Measurements from ENCODE around the gene UGT1A10. TPM values are rescaled to one million over a fixed set of nuclear protein-coding genes. Genes with fewer than 3 reads are reported as not detected.

UGT1A10 gene
- total RNA-seq, 1 experiment from 2014 or later: not detected

DNA sequence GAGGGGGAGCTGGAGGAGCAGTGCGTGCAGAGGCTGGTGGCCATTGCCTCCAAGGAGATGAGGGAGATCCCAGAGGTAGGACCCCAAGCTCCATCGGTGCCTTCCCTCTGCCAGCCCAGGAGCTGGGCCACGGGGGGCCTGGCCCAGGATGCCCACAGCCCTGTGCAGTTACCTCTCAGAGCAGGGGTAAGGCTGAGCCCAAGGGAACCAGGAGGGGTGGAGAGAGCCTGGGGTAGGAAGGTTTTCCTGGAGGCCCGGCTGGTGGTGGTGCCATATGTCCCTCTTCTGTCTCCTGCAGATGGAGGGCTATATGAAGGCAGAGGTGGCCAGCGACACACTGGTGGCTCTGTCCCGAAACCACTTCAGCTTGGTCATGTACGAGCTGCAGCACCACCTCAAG, 153.3 kb downstream of the UGT1A10 start:
- H3K9me3 Mint-ChIP-seq: peaks cover 3 to 5% of the 10 kb centered on the region in 2 experiments; a peak in 2 of 5 replicates
- H4K8ac ChIP-seq (replicated peaks; ENCODE audit: insufficient read length, low read depth, low read length): no peak overlapping the region

More for the DNA sequence above, 153.3 kb downstream of the UGT1A10 start:
- Mint-ChIP-seq H3K27me3 (ENCODE audit: low read depth) (peaks cover 10% of the 10 kb centered on the region), H3K4me3 (no peak overlapping the region), H3K36me3 (ENCODE audit: insufficient read depth in 1 of 3, low read depth in 3 of 3) (no peaks in the 10 kb centered on the region; a peak in 1 of 7 replicates), H3K4me1 (no peaks in the 10 kb centered on the region), H3K27ac (no peak overlapping the region)
- H4K91ac ChIP-seq (ENCODE audit: insufficient read length, low read depth, low read length): no peak overlapping the region
- no peak overlapping the region for H3K4ac ChIP-seq (ENCODE audit: low read depth, low read length)
- no peaks in the 10 kb centered on the region for H3K9me3 ChIP-seq (ENCODE audit: control insufficient read depth, low read depth, low read length)
- H3K18ac ChIP-seq (ENCODE audit: insufficient read length, low read depth, low read length): no peak overlapping the region
- no peak overlapping the region for H2AFZ ChIP-seq (ENCODE audit: low read length)
- DNase-seq: peak; percentile 23
- no peak overlapping the region for H2BK20ac ChIP-seq (ENCODE audit: low read depth, low read length, poor library complexity, severe bottlenecking)
- H3K79me2 ChIP-seq (ENCODE audit: insufficient read depth, low read length): no peaks in the 10 kb centered on the region
- TF ChIP-seq, protein P1, sequence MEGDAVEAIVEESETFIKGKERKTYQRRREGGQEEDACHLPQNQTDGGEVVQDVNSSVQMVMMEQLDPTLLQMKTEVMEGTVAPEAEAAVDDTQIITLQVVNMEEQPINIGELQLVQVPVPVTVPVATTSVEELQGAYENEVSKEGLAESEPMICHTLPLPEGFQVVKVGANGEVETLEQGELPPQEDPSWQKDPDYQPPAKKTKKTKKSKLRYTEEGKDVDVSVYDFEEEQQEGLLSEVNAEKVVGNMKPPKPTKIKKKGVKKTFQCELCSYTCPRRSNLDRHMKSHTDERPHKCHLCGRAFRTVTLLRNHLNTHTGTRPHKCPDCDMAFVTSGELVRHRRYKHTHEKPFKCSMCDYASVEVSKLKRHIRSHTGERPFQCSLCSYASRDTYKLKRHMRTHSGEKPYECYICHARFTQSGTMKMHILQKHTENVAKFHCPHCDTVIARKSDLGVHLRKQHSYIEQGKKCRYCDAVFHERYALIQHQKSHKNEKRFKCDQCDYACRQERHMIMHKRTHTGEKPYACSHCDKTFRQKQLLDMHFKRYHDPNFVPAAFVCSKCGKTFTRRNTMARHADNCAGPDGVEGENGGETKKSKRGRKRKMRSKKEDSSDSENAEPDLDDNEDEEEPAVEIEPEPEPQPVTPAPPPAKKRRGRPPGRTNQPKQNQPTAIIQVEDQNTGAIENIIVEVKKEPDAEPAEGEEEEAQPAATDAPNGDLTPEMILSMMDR (conservative IDR thresholded peaks at IDR 0.05): no peak
- no peak overlapping the region for H2BK12ac ChIP-seq (ENCODE audit: insufficient read length, low read depth, low read length)
- H3T11ph ChIP-seq (ENCODE audit: low read length): no peak overlapping the region
- no peak overlapping the region for H2AK5ac ChIP-seq (ENCODE audit: insufficient read length, low read length)
- H3K14ac ChIP-seq (ENCODE audit: insufficient read depth, low read length): no peak overlapping the region; the same call in 1 of the 2 replicates
- no peaks in the 10 kb centered on the region for H3K27me3 ChIP-seq (ENCODE audit: insufficient read depth, low read length)
- no peak overlapping the region for H2BK5ac ChIP-seq (ENCODE audit: insufficient read length, low read length)
- H2BK120ac ChIP-seq (ENCODE audit: low read depth, low read length, poor library complexity, severe bottlenecking): no peak overlapping the region
- H2BK15ac ChIP-seq (ENCODE audit: low read depth, low read length): no peak overlapping the region
- H3K27ac ChIP-seq (ENCODE audit: insufficient read length, low read depth, low read length): no peak overlapping the region
- H4K20me1 ChIP-seq (ENCODE audit: control insufficient read depth, insufficient read depth, insufficient read length): no peaks in the 10 kb centered on the region
- no peak overlapping the region for H4K5ac ChIP-seq (ENCODE audit: insufficient read length, low read depth, low read length)
- H3K56ac ChIP-seq (ENCODE audit: insufficient read length, low read depth, low read length): no peak overlapping the region
- no peak overlapping the region for H3K4me2 ChIP-seq (ENCODE audit: insufficient read depth, insufficient read length, low read length)
- no peaks in the 10 kb centered on the region for H3K4me1 ChIP-seq (ENCODE audit: insufficient read depth, low read length)
- WGBS (ENCODE audit: extremely low coverage, insufficient read length, low lambda C conversion rate): no CpG with 5 or more reads among the region's 7 CpGs
- H3K23me2 ChIP-seq (ENCODE audit: insufficient read length, low read depth, low read length, poor library complexity, severe bottlenecking): no peaks in the 10 kb centered on the region
- no peak overlapping the region for H3K23ac ChIP-seq (ENCODE audit: insufficient read length, low read depth, low read length)
- H3K79me1 ChIP-seq (ENCODE audit: insufficient read depth, low read depth, low read length, poor library complexity, severe bottlenecking): no peaks in the 10 kb centered on the region
- H3K9ac ChIP-seq (ENCODE audit: extremely low read depth, insufficient read length, low read length): no peak overlapping the region
